SJCRH30 (cell line): ENCODE measurements around the gene KDM5D. TPM values are rescaled to one million over a fixed set of nuclear protein-coding genes. Genes with fewer than 3 reads are reported as not detected.

Experiments
- DNase-seq, 2 experiments: peaks; one replicate each; pipeline ENCODE4 v3.0.0-alpha.2; 2015 to 2020
- H3K27ac ChIP-seq: fragments of 250-450 bp; sonication (Bioruptor Pico); 2 replicates; pipeline ENCODE4 v1.5.1; 2020; ENCODE audit warnings: mild to moderate bottlenecking, moderate library complexity
- H3K27me3 ChIP-seq: fragments of 250-450 bp; sonication (Bioruptor Pico); 2 replicates; pipeline ENCODE4 v1.5.1; 2020; ENCODE audit warnings: mild to moderate bottlenecking, moderate library complexity
- H3K36me3 ChIP-seq: fragments of 250-450 bp; sonication (Bioruptor Pico); 2 replicates; pipeline ENCODE4 v1.5.1; 2020; ENCODE audit warnings: mild to moderate bottlenecking, moderate library complexity
- H3K4me1 ChIP-seq: fragments of 250-450 bp; sonication (Bioruptor Pico); 2 replicates; pipeline ENCODE4 v1.5.1; 2020; ENCODE audit warnings: mild to moderate bottlenecking, moderate library complexity
- H3K4me3 ChIP-seq: fragments of 250-450 bp; sonication (Bioruptor Pico); 2 replicates; pipeline ENCODE4 v1.5.1; 2020; ENCODE audit warnings: mild to moderate bottlenecking, moderate library complexity
- H3K9me3 ChIP-seq: fragments of 250-450 bp; sonication (Bioruptor Pico); replicated peaks from 2 replicates; pipeline ENCODE4 v1.5.1; 2020; ENCODE audit warnings: mild to moderate bottlenecking, moderate library complexity
- total RNA-seq: library from RNA; depleted of rRNA; stranded (reverse); fragments of >200 nt; shearing (Covaris generic); gene quantifications from 2 replicates; pipeline ENCODE4 v1.2.3, GENCODE V29; 2014; rRNA removed

KDM5D gene
- 0.02 TPM in 1 of 2 replicates, not detected in the other for total RNA-seq

- no peaks in the 10 kb centered on the region for H3K36me3 ChIP-seq
- H3K9me3 ChIP-seq: no peaks in the 10 kb centered on the region
- DNase-seq: no peak
- no peak within 1 kb of the TSS for H3K4me3 ChIP-seq
- no peaks in the 10 kb centered on the region for H3K4me1 ChIP-seq
- H3K27me3 ChIP-seq: no peaks in the 10 kb centered on the region
- no peak within 1 kb of the TSS for H3K27ac ChIP-seq
Measured at GRCh38 chrY:19744381-19745378, at the start of gene KDM5D. TSS of gene KDM5D (minus strand) at chrY:19744726. CDS start at chrY:19744534, 192 bp downstream.

- no peak overlapping the region for H3K4me3 ChIP-seq
- no peaks in the 10 kb centered on the region for H3K4me1 ChIP-seq
- DNase-seq: no peak
- no peak overlapping the region for H3K27ac ChIP-seq
- H3K9me3 ChIP-seq: no peaks in the 10 kb centered on the region
- H3K27me3 ChIP-seq: no peaks in the 10 kb centered on the region
- no peaks in the 10 kb centered on the region for H3K36me3 ChIP-seq
Measured at GRCh38 chrY:19768375-19768774, 23.8 kb upstream of the KDM5D start.

GRCh38 chrY:19743331-19743730 is 1.2 kb downstream of the KDM5D start:
- Histone ChIP-seq H3K4me3 (no peak overlapping the region), H3K4me1 (no peaks in the 10 kb centered on the region), H3K27me3 (no peaks in the 10 kb centered on the region), H3K36me3 (no peaks in the 10 kb centered on the region), H3K9me3 (no peaks in the 10 kb centered on the region), H3K27ac (no peak overlapping the region)
- DNase-seq: no peak

- no peak for DNase-seq
- no peaks in the 10 kb centered on the region for H3K9me3 ChIP-seq
- H3K4me3 ChIP-seq: no peak overlapping the region
- no peaks in the 10 kb centered on the region for H3K4me1 ChIP-seq
- H3K27ac ChIP-seq: no peak overlapping the region
- H3K36me3 ChIP-seq: no peaks in the 10 kb centered on the region
- no peaks in the 10 kb centered on the region for H3K27me3 ChIP-seq
Measured at GRCh38 chrY:19742153-19742552, 2.4 kb downstream of the KDM5D start.

- Histone ChIP-seq H3K36me3 (no peaks in the 10 kb centered on the region), H3K4me1 (no peaks in the 10 kb centered on the region), H3K27me3 (no peaks in the 10 kb centered on the region), H3K9me3 (no peaks in the 10 kb centered on the region), H3K4me3 (no peak overlapping the region), H3K27ac (no peak overlapping the region)
- DNase-seq: no peak
Measured at GRCh38 chrY:19734425-19734824, 10.1 kb downstream of the KDM5D start.

- no peak overlapping the region for H3K27ac ChIP-seq
- H3K36me3 ChIP-seq: no peaks in the 10 kb centered on the region
- no peak overlapping the region for H3K4me3 ChIP-seq
- H3K27me3 ChIP-seq: no peaks in the 10 kb centered on the region
- H3K9me3 ChIP-seq: no peaks in the 10 kb centered on the region
- no peaks in the 10 kb centered on the region for H3K4me1 ChIP-seq
- no peak for DNase-seq
Measured at GRCh38 chrY:19717950-19718349, 26.6 kb downstream of the KDM5D start.

- Histone ChIP-seq H3K36me3 (no peaks in the 10 kb centered on the region), H3K27me3 (no peaks in the 10 kb centered on the region), H3K27ac (no peak overlapping the region), H3K9me3 (no peaks in the 10 kb centered on the region), H3K4me1 (no peaks in the 10 kb centered on the region), H3K4me3 (no peak overlapping the region)
- DNase-seq: no peak
Measured at GRCh38 chrY:19717146-19717545, 27.4 kb downstream of the KDM5D start.

- H3K4me3 ChIP-seq: no peak overlapping the region
- H3K36me3 ChIP-seq: no peaks in the 10 kb centered on the region
- H3K9me3 ChIP-seq: no peaks in the 10 kb centered on the region
- H3K27me3 ChIP-seq: no peaks in the 10 kb centered on the region
- H3K27ac ChIP-seq: no peak overlapping the region
- H3K4me1 ChIP-seq: no peaks in the 10 kb centered on the region
- no peak for DNase-seq
Measured at GRCh38 chrY:19715226-19715625, 29.3 kb downstream of the KDM5D start.

- no peaks in the 10 kb centered on the region for H3K27me3 ChIP-seq
- no peak overlapping the region for H3K4me3 ChIP-seq
- no peak for DNase-seq
- H3K4me1 ChIP-seq: no peaks in the 10 kb centered on the region
- H3K9me3 ChIP-seq: no peaks in the 10 kb centered on the region
- H3K36me3 ChIP-seq: no peaks in the 10 kb centered on the region
- H3K27ac ChIP-seq: no peak overlapping the region
Measured at GRCh38 chrY:19713430-19713829, 31.1 kb downstream of the KDM5D start.

GRCh38 chrY:19706273-19706672 is 38.3 kb downstream of the KDM5D start:
- Histone ChIP-seq H3K9me3 (no peaks in the 10 kb centered on the region), H3K4me3 (no peak overlapping the region), H3K4me1 (no peaks in the 10 kb centered on the region), H3K36me3 (no peaks in the 10 kb centered on the region), H3K27ac (no peak overlapping the region), H3K27me3 (no peaks in the 10 kb centered on the region)
- no peak for DNase-seq

- H3K9me3 ChIP-seq: no peaks in the 10 kb centered on the region
- no peaks in the 10 kb centered on the region for H3K36me3 ChIP-seq
- no peaks in the 10 kb centered on the region for H3K4me1 ChIP-seq
- no peak overlapping the region for H3K4me3 ChIP-seq
- no peaks in the 10 kb centered on the region for H3K27me3 ChIP-seq
- H3K27ac ChIP-seq: no peak overlapping the region
- no peak for DNase-seq
Measured at GRCh38 chrY:19698495-19698894, 46.0 kb downstream of the KDM5D start.

- H3K27ac ChIP-seq: no peak overlapping the region
Measured at GRCh38 chrY:19680821-19681220, 63.7 kb downstream of the KDM5D start.

More at GRCh38 chrY:19680821-19681220, 63.7 kb downstream of the KDM5D start:
- no peak overlapping the region for H3K4me3 ChIP-seq
- no peaks in the 10 kb centered on the region for H3K9me3 ChIP-seq
- H3K4me1 ChIP-seq: no peaks in the 10 kb centered on the region
- H3K27me3 ChIP-seq: no peaks in the 10 kb centered on the region
- DNase-seq: no peak
- no peaks in the 10 kb centered on the region for H3K36me3 ChIP-seq
